NCI-H1105 treated with DMSO at 0.1 percent for 48 hours (cell line): Measurements from ENCODE around the gene TDG.

Experiments
- DNase-seq: peaks from one replicate; lab custom pipeline; 2025; lab: John Stamatoyannopoulos, UW

Gene TDG

DNA sequence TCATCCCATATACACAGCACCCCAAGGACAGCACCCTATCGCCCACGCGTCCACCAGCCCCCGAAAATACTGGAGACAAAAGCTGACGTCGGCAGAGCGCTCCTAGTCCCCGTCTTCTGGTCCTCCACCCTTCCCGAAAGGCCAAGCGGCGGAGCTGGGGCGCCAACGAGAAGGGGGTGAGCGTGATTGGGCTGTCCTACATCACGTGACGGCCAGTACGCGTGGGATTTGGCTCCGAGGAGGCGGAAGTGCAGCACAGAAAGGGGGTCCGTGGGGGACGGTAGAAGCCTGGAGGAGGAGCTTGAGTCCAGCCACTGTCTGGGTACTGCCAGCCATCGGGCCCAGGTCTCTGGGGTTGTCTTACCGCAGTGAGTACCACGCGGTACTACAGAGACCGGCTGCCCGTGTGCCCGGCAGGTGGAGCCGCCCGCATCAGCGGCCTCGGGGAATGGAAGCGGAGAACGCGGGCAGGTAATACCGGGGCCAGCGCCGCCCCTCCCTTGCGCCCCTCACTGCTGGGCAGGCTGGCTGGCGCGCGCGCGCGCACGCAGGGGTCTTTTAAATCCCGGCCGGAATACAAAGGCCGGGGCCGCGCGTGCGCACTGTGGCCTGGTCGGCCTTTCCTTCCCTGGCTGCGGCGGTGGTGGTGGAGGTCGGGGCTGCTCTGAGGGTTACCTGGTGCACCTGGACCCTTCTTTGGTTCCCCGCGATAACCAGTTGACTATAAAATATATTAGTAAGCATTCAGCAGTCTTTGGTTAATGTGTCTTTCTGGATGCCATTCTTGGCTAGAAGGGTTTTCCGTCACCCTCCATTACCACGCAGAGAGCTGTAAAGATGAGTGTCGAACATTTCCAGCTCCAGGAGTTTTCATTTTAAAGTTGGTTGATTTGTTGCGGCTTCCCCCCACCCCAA lies at the start of gene TDG:
TDG (plus strand) TSS at position 283 of the 915 bp plus-strand sequence; CDS start at position 449, 166 bp downstream.
- DNase-seq = peak; percentile 99

DNA sequence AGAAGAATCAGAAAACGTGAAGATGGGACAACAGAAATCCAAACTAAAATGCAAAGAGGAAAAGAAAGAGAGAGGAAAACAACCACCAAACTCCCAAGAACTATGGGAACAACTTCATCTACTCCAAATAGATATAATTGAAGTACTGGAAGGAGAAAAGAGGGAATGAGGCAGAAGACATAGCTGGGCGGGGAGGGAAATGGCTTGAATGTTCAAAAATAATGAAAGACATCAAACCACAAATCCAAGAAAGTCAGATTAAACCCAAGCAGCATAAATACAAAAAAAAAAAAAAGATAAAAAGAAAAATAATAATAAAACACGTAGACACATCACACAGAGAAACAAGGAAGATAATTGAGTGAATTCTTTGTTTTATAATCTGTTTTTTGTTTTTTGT lies 47.8 kb upstream of the TDG start:
- no peak for DNase-seq

DNA sequence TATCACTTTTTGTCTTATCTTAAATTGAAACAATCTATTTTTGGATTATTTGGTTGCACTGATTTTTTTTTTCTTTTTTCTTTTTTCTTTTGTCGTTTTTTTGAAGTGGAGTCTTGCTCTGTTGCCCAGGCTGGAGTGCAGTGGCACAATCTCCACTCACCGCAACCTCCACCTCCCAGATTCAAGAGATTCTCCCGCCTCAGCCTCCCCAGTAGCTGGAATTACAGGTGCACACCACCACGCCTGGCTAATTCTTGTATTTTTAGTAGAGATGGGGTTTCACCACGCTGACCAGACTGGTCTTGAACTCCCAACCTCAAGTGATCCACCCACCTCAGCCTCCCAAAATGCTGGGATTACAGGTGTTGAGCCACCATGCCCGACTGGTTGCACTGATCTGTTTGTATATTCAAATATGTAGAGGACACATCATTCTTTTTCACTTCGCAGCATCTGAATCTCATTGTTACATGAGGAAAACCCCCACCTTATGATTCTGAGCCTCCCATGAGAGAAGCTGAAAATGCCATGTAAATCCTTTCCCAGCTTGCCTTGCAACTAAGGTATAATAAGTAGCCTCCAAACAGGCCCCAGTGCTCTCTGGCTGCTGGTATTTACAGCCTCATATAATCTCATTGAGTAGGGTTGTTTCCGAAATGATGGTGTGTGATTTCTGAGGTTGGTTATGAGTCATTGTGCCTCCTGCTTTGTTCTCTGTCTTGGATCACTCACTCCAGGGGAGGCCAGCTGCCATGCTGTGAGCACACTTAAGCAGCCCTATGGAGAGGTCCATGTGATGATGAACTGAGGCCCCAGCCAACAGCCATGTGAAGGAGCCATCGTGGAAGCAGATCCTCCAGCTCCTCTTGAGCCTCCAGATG lies 40.7 kb upstream of the TDG start:
- DNase-seq = no peak

DNA sequence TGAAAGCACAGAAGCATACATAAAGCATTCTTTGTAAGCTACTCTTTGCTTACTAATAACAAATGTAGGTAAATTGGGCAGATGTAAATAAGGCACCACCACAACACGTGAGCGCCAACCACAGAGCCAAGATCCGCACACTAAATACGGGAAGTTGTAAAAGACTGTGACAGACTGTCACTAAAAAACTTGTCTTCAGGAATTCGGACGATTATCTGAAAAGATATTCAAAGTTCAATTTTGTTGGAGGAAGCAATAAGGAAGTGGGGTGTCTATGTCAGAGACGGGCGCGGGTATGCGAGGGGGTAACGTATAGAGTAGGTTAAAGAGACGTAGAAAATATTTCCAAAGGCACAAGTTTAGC lies 37.0 kb upstream of the TDG start:
- DNase-seq = no peak

DNA sequence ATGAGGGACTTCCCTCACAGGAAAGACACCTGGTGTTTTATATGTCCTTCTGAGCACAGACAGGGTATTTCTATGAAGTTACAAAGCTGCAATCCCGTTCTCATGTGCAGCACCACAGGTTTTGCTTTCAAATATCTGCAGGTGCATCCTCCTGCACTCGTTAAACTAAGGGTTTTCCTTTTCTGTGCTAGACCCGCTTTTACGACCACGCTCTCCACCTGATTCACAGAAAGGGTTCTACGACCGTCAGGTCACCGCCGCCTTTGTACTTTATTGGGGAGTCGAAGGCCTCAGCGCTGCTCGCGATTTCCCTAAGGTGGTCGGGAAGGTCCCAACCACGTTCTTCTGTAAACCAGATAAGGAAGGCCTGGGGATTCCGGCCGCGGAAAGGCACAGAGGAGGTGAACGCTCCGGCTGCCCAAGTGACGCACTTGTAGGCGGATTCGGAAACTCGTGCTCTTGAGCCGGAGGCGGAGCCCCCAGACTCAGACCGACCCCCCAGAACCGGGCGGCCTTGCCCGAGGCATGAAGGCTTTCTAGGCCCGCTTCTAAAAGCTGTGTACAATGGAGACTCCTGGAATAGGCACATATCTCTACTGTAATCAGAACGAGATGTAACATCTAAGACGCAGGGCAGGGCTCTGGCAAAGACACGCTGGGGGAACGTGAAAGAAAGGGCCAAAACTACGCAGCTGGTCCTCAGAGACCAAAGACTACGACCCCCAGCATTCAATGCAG lies 36.5 kb upstream of the TDG start:
- peak; percentile 97 for DNase-seq

DNA sequence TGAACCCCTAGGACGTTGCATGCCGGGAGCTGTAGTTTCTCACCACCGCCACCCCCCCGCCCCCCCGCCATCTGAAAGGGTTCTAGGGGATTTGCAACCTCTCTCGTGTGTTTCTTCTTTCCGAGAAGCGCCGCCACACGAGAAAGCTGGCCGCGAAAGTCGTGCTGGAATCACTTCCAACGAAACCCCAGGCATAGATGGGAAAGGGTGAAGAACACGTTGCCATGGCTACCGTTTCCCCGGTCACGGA lies 36.0 kb upstream of the TDG start:
- DNase-seq = no peak

DNA sequence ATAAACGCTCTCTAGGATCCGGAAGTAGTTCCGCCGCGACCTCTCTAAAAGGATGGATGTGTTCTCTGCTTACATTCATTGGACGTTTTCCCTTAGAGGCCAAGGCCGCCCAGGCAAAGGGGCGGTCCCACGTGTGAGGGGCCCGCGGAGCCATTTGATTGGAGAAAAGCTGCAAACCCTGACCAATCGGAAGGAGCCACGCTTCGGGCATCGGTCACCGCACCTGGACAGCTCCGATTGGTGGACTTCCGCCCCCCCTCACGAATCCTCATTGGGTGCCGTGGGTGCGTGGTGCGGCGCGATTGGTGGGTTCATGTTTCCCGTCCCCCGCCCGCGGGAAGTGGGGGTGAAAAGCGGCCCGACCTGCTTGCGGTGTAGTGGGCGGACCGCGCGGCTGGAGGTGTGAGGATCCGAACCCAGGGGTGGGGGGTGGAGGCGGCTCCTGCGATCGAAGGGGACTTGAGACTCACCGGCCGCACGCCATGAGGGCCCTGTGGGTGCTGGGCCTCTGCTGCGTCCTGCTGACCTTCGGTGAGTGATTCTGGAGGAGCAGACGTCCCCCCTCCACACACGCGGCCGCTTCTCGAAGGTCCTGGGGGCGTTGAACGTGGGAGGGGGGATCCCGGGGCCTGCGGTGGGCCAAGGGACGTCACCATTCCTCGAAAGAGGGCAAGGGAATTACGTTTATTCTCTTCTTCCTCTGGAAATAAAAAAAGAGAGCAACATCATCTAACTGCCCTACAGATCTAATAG lies 35.5 kb upstream of the TDG start, which contains the start of gene HSP90B1:
HSP90B1 (plus strand) TSS at position 377 of the 753 bp plus-strand sequence; CDS start at position 483, 106 bp downstream.
- DNase-seq = peak; percentile 100

DNA sequence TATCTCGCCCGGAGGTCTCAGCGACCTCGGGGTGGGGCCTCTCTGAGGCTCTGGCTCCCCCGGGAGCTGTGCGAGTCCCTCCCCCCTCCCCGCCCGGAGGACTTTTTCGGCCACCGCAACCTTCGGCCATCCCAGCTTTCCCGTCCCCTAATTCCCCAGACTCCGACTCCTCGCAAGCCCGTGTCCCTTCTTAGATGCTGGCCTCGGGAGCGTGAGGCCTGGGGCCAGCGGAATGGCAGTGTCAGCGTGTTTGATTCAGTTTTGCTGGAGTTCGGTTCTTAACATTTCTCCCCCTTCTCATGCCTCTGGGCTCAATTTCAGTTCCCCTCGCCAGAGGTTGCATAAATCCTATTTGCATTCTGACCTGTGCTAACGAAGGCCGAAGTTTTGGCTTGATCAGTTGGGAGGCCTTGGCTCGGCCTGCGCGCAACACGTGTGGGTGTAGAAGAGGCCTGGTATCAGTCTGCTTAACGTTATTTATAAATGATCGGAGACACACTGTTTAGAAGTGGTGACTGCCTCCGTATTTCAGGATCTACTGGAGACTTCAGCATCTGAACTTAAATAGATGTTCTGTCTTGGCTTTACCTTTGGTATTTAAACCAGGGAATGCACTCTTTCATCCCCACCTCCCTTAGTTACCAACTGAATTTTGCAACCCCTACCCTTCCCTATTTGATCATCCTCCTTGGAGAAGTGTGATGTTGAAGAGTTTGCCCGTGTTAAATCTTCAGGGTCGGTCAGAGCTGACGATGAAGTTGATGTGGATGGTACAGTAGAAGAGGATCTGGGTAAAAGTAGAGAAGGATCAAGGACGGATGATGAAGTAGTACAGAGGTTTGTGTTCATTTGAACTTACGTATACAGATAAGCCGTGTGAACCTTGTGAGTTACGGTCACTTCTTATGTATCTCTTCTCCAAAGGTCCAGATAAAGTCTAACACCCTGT lies 34.6 kb upstream of the TDG start:
- DNase-seq = no peak

DNA sequence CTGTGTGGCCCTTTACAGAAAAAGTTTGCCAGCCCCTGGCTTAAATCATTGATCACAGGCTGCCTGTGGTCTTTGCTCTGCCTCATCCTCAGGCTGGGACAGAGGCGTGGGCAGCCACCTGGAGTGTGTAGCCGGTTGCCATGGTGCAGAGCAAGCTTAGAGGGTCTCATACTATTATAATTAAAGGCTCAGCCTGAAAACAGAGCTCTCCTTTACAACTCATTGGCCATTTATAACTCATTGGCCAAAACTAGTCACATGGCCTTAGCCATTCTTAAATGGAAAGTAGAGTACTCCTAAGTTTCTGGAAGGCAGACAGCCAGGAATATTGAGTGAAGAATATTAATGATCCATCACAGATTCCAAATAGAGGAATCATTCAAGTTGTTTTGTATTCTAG lies 32.4 kb upstream of the TDG start:
- DNase-seq = no peak

DNA sequence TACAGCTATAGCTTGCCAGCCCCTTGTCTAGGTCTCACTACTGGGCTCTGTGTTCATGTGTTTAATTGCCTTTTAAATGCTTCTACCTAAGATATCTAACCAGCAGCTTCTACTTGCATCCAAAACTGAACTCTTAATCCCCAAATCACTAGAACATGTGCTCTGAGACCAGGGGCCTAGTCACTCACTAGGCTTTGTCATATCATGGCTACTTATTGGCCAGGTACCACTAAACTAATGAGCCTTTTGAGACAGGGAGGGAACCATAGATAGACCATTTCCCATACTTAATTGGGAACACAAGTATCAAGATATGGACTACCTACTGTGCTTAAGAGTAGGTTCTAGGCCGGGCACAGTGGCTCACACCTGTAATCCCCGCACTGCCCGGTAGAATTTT lies 29.0 kb upstream of the TDG start:
- DNase-seq = no peak

DNA sequence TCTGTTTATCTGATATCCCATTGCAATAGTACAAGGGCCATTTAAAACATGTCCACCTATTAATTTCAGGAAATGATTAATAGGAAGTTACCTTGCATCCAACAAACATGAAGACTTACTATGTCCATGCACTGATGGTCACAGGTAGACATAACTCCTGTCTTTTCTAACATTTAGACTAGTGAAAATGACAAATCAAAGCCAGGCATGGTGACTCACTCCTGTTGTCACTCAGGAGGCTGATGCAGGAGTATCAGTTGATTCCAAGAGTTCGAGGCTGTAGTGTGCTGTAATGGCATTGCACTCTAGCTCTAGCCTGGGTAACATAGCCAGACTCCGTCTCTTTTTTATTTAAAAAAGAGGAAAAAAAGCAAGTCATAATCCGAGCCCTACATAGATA lies 20.7 kb upstream of the TDG start:
- DNase-seq = no peak

DNA sequence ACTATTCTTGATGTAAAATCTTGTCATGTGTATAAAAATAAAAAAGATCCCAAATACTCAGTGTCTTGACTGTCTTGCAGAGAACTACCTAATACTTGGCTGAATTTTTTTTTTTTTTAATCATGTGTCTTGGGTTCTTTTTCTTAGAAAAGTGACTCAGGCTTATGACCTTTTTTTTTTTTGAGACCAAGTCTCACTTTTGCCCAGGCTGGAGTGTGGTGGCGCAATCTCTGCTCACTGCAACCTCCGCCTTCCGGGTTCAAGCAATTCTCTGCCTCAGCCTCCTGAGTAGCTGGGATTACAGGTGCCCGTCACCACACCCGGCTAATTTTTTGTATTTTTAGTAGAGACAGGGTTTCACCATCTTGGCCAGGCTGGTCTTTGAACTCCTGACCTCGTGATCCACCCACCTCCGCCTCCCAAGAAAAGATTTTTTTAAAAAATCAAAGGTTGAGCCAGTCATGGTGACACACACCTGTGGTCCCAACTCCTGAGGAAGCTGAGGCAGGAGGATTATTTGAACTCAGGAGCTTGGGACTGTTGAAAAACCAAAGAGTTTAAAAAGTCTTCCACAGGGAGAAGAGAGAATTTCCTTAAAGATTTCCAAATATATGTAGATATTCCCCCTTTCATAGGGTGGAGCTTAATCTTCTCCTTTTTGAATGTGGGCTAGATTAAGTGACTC lies 17.7 kb upstream of the TDG start:
- no peak for DNase-seq

DNA sequence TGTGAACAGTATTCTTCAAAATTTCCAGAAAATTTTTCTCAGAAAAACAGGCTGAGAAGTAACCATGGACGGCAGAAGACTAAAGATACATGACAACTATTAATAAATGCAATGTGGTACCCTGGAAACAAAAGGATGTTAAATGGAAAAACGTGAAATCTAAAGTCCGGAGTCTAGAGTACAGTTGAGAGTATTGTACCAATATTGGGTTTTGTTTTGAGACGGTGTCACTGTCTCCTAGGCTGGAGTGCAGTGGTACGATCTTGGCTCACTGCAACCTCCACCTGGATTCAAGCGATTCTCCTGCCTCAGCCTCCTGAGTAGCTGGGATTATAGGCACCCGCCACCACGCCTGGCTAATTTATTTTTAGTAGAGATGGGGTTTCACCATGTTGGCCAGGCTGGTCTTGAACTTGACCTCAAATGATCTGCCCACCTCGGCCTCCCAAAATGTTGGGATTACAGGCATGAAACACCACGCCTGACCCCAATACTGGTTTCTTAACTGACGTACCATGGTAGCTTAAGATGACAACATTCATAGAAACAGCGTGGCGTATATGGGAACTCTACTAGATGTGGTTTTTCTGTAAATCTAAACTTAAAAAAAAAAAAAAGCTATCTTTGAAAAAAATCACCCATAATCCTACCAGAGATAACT lies 16.8 kb upstream of the TDG start:
- no peak for DNase-seq

DNA sequence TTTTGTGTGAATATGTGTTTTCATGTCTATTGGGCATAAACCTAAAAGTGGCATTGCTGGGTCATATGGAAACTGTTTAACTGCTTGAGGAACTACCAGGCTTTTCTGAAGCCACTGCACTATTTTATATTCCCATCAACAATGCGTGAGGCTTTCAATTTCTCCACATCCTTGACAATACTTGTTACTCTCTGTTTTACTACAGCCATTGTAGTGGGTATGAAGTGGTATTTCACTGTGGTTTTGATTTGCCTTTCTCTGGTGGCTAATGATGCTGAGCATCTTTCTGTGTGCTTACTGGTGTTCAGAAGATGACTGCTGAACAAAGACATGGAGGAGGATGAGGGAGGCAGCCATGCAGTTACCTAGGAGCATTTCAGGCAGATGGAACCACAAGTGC lies 13.2 kb upstream of the TDG start:
- DNase-seq = no peak

DNA sequence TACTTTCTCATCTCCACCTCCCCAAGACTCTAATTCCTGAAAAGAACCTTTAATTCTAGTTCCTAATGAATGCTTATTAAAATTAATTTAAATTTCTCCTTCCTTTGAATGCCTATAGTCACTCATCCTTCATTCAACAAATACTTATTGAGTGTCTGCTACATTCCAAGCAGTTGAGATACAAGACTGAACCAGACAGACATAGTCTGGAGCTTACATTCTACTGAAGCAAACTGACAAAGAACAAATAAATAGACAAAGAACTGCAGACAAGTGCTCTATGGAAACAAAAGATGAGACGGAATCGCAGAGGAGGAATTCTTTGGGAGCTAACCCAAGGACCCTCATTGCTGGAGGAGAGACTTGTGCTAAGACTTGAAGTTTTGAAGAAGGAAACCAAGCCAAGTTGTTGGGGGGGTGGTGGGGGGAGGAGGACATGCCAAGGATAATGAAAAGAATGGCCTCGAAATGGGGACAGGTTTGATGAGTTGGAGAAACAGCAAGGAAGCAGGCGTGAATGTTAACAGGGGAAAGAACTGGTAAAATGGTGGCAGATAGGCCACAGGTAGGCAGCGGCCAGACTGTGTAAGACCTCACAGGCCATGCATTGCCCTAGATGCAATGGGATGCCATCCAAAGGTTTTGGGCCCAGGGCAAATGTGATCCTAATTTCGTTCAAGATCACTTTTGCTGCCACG lies 9.7 kb upstream of the TDG start:
- DNase-seq = no peak

DNA sequence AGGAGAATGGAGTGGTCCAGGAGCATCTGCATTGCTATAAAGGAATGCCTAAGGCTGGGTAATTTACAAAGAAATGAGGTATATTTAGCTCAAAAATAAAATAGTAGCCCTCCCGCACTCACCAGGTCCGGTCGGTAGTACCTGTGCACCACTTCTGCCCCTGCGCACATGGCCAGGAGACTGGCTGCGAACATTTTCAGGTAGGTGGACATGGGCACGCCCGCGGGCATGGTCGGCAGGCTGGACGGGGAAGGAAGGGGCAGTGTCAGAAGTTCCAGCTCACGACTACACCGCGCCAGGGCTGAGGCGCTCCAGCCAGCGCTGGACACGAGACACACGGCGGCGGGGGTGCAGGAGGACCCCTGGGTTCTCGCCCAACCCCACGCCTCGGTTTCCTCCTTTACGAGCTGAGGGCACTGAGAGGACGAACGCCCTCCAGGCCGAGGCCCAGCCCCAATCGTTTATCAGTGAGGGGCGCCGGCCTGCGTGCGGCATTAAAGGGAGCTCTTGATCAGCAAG lies 9.1 kb upstream of the TDG start:
- peak; percentile 50 for DNase-seq

DNA sequence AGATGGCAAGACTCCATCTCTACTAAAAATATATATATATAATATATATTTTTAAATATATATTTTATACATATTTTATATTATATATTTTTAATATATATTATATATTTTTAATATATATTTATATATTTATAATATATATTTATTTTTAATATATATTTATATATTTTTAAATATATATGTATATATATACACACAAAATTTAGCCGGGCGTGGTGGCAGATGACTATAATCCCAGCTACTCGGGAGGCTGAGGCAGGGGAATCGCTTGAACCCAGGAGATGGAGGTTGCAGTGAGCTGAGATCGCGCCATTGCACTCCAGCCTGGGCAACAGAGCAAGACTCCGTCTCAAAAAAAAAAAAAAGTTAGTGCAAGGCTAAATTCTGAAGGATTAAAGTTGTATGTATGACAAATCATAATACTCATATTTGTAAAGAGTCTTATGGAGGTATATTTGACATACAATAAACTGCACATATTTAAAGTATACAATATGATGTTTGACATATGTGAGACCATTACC lies 7.7 kb upstream of the TDG start:
- no peak for DNase-seq

DNA sequence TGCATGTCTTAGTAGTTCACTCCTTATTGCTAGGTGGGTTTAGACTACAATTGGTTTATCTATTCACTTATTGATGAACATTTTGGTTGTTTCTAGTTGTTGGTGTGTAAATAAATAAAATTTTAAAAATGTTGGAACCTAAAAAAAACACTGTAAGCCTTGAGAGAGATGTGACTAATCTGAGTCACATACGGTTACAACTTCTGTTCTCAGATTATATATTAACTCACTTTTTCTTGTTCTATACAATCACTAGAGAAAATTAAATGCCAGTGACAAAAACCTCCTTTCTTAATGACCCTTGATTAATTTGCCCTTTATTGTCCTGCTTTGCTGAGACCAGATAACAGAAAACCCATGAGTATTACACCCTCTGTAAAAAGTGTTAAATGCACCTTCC lies 7.1 kb upstream of the TDG start:
- DNase-seq = no peak
